AG09309 (cell line): ENCODE measurements around the gene TBRG4.

Experiments
- DNase-seq: peaks from one replicate; pipeline ENCODE4 v3.0.0-alpha.2; 2010; ENCODE audit warnings: low read depth
- H3K4me3 ChIP-seq: 2 replicates; pipeline ENCODE4 v1.5.1; 2011; ENCODE audit warnings: mild to moderate bottlenecking, low read depth, low read length, moderate library complexity; ENCODE audit not compliant: control insufficient read depth
- CTCF ChIP-seq: IDR thresholded peaks from 2 replicates; pipeline ENCODE4 v1.5.1; 2011; ENCODE audit warnings: mild to moderate bottlenecking, low read depth, low read length, inconsistent platforms; ENCODE audit not compliant: insufficient read depth, control insufficient read depth; ENCODE audit errors: missing control alignments

The TBRG4 gene

GRCh38 chr7:45075871-45076796, 35.4 kb downstream of the TBRG4 start:
- no peak for DNase-seq
- TF ChIP-seq CTCF = no peak
- H3K4me3 ChIP-seq = no peak overlapping the region

GRCh38 chr7:45075355-45075644, 36.2 kb downstream of the TBRG4 start:
- H3K4me3 ChIP-seq = no peak overlapping the region
- DNase-seq = no peak
- TF ChIP-seq CTCF = no peak

- no peak overlapping the region for H3K4me3 ChIP-seq
- no peak for TF ChIP-seq CTCF
- no peak for DNase-seq
Measured at GRCh38 chr7:45074528-45075354, 36.8 kb downstream of the TBRG4 start.

GRCh38 chr7:45073786-45074527, 37.5 kb downstream of the TBRG4 start:
- no peak for TF ChIP-seq CTCF
- no peak overlapping the region for H3K4me3 ChIP-seq
- no peak for DNase-seq

GRCh38 chr7:45073031-45073785, 38.3 kb downstream of the TBRG4 start:
- DNase-seq = no peak
- no peak for TF ChIP-seq CTCF
- H3K4me3 ChIP-seq = no peak overlapping the region
